Liver (tissue), 9 donors: Measurements from ENCODE around the gene PLCB1. TPM values are rescaled to one million over a fixed set of nuclear protein-coding genes. Genes with fewer than 3 reads are reported as not detected.
A peak's percentile ranks its signal among the peaks of the same experiment; 100 is the strongest.

Source experiments
- DNase-seq: peaks from one replicate; pipeline ENCODE4 v3.0.0-alpha.2; 2017; ENCODE audit warnings: low spot score
- H3K27ac ChIP-seq, 2 donors: one replicate each; pipeline ENCODE4 v1.7.0; 2013; ENCODE audit warnings: inconsistent platforms in 2 of 2, low read length in 2 of 2, control low read depth in 1 of 2, low read depth in 1 of 2, mild to moderate bottlenecking in 1 of 2
- H3K27me3 ChIP-seq, 4 donors: one replicate each; pipeline versions ENCODE4 v1.6.1 to v1.7.0; 2013; ENCODE audit warnings: low read length in 3 of 4, inconsistent platforms in 1 of 4, mild to moderate bottlenecking in 1 of 4, moderate library complexity in 1 of 4; ENCODE audit not compliant: control insufficient read depth in 4 of 4, insufficient read depth in 4 of 4
- H3K36me3 ChIP-seq, 4 donors: one replicate each; pipeline versions ENCODE4 v1.6.1 to v1.7.0; 2013; ENCODE audit warnings: low read length in 3 of 4, mild to moderate bottlenecking in 3 of 4, low read depth in 1 of 4, moderate library complexity in 1 of 4; ENCODE audit not compliant: control insufficient read depth in 4 of 4, insufficient read depth in 3 of 4
- H3K4me1 ChIP-seq, 4 donors: one replicate each; pipeline versions ENCODE4 v1.6.1 to v1.7.0; 2013; ENCODE audit warnings: low read length in 3 of 4, mild to moderate bottlenecking in 3 of 4, moderate library complexity in 1 of 4; ENCODE audit not compliant: control insufficient read depth in 4 of 4, insufficient read depth in 4 of 4
- H3K4me3 ChIP-seq, 3 donors: one replicate each; pipeline versions ENCODE4 v1.6.1 to v1.7.0; 2013; ENCODE audit warnings: low read length in 3 of 3, control low read depth in 1 of 3, low read depth in 1 of 3, mild to moderate bottlenecking in 1 of 3
- H3K9ac ChIP-seq, 2 donors: one replicate each; pipeline ENCODE4 v1.7.0; 2013; ENCODE audit warnings: low read length in 2 of 2, mild to moderate bottlenecking in 2 of 2, moderate library complexity in 2 of 2, control low read depth in 1 of 2, low read depth in 1 of 2
- H3K9me3 ChIP-seq, 4 donors: one replicate each; pipeline versions ENCODE4 v1.6.1 to v1.7.0; 2013; ENCODE audit warnings: low read length in 3 of 4; ENCODE audit not compliant: control insufficient read depth in 4 of 4
- ATF3 ChIP-seq: IDR thresholded peaks from 2 replicates; pipeline ENCODE4 v1.6.1; 2016; ENCODE audit warnings: antibody characterized with exemption
- CTCF ChIP-seq: fragments of 150-350 bp; IDR thresholded peaks from 2 replicates; pipeline ENCODE4 v1.5.1; 2017; ENCODE audit warnings: improper control_type of control experiment, low read depth, low read length; ENCODE audit not compliant: missing input control
- EGR1 ChIP-seq, 2 donors: IDR thresholded peaks; 2 replicates each; pipeline ENCODE4 v1.6.1; 2016 to 2018; ENCODE audit warnings: antibody characterized with exemption in 2 of 2, low read depth in 2 of 2
- FOXA1 ChIP-seq: IDR thresholded peaks from 2 replicates; pipeline ENCODE4 v1.6.1; 2016; ENCODE audit warnings: antibody characterized with exemption
- FOXA2 ChIP-seq: IDR thresholded peaks from 2 replicates; pipeline ENCODE4 v1.6.1; 2016; ENCODE audit warnings: antibody characterized with exemption
- GABPA ChIP-seq, 2 donors: IDR thresholded peaks in 1 of 2; conservative IDR thresholded peaks in 1 of 2; 2 replicates each; pipeline ENCODE4 v1.6.1; 2016; ENCODE audit warnings: antibody characterized with exemption in 2 of 2, mild to moderate bottlenecking in 1 of 2, moderate library complexity in 1 of 2
- HNF4A ChIP-seq, 2 donors: conservative IDR thresholded peaks; 2 replicates each; pipeline ENCODE4 v1.6.1; 2016; ENCODE audit warnings: antibody characterized with exemption in 2 of 2, mild to moderate bottlenecking in 2 of 2
- HNF4G ChIP-seq: IDR thresholded peaks from 2 replicates; pipeline ENCODE4 v1.6.1; 2016; ENCODE audit warnings: antibody characterized with exemption
- JUND ChIP-seq, 2 donors: IDR thresholded peaks; 2 replicates each; pipeline ENCODE4 v1.6.1; 2016; ENCODE audit warnings: antibody characterized with exemption in 2 of 2
- MAX ChIP-seq: IDR thresholded peaks from 2 replicates; pipeline ENCODE4 v1.6.1; 2016; ENCODE audit warnings: antibody characterized with exemption
- NR2F2 ChIP-seq: IDR thresholded peaks from 2 replicates; pipeline ENCODE4 v1.6.1; 2016; ENCODE audit warnings: antibody characterized with exemption
- RAD21 ChIP-seq, 2 donors: IDR thresholded peaks; 2 replicates each; pipeline ENCODE4 v1.6.1; 2016; ENCODE audit warnings: antibody characterized with exemption in 2 of 2, mild to moderate bottlenecking in 2 of 2
- REST ChIP-seq: IDR thresholded peaks from 2 replicates; pipeline ENCODE4 v1.6.1; 2016; ENCODE audit warnings: antibody characterized with exemption, mild to moderate bottlenecking
- RXRA ChIP-seq, 2 donors: IDR thresholded peaks; 2 replicates each; pipeline ENCODE4 v1.6.1; 2017 to 2018; ENCODE audit warnings: antibody characterized with exemption in 2 of 2, mild to moderate bottlenecking in 1 of 2
- SP1 ChIP-seq: IDR thresholded peaks from 2 replicates; pipeline ENCODE4 v1.6.1; 2018; ENCODE audit warnings: antibody characterized with exemption, mild to moderate bottlenecking
- TAF1 ChIP-seq: conservative IDR thresholded peaks from 2 replicates; pipeline ENCODE4 v1.6.1; 2016; ENCODE audit warnings: antibody characterized with exemption, mild to moderate bottlenecking
- YY1 ChIP-seq: IDR thresholded peaks from 2 replicates; pipeline ENCODE4 v1.6.1; 2016; ENCODE audit warnings: antibody characterized with exemption, mild to moderate bottlenecking
- ZBTB33 ChIP-seq: IDR thresholded peaks from 2 replicates; pipeline ENCODE4 v1.6.1; 2016; ENCODE audit warnings: antibody characterized with exemption
- WGBS: extraction: QIAGEN DNeasy Blood & Tissue Kit; methylation state at CpG from one replicate; pipeline ENCODE4 v1.1.7; 2013; 5-methylcytosine and 5-hydroxymethylcytosine counted together
- polyA plus RNA-seq, 2 donors: library from polyadenylated mRNA; stranded (reverse) in 1 of 2; unstranded in 1 of 2; fragments of 200-250 nt in 1 of 2; fragments of >200 nt in 1 of 2; fragmentation: Nextera tagmentation in 1 of 2; extraction: Ambion mirVana in 1 of 2; gene quantifications; one replicate each; pipeline versions ENCODE4 v1.2.1 to v1.2.3, GENCODE V29; 2013 to 2015
- total RNA-seq, 2 donors: library from RNA; depleted of rRNA; stranded (reverse); fragments of >200 nt; gene quantifications; one replicate each; pipeline ENCODE4 v1.2.3, GENCODE V29; 2014
- donor health status: healthy.
- donor health status: healthy.
- donor health status: healthy.
- donor health status: healthy.
- donor health status: healthy.

The PLCB1 gene
- total and polyA plus RNA-seq, 4 donors, result 3.7 to 13.5 (median 5.9) TPM

- H3K27ac ChIP-seq, result no peak overlapping the region
- H3K36me3 ChIP-seq, result no peaks in the 10 kb centered on the region
- no peak for DNase-seq
- TF ChIP-seq TAF1 (no peak), NR2F2 (no peak), JUND (IDR thresholded peaks at IDR 0.05) (no peak), FOXA2 (no peak), CTCF (no peak), RXRA (IDR thresholded peaks at IDR 0.05) (no peak), GABPA (IDR thresholded peaks at IDR 0.05 in 1 of 2, conservative IDR thresholded peaks at IDR 0.05 in 1 of 2) (no peak), ATF3 (no peak), MAX (no peak), RAD21 (IDR thresholded peaks at IDR 0.05) (no peak)
- 84% methylated on average over 3 of the region's 3 CpGs for WGBS
- H3K9me3 ChIP-seq, result no peaks in the 10 kb centered on the region
- H3K9ac ChIP-seq, result no peak overlapping the region
- no peaks in the 10 kb centered on the region for H3K27me3 ChIP-seq
- peaks cover 0 to 7% (median 4%) of the 10 kb centered on the region in 4 donors for H3K4me1 ChIP-seq
- no peak overlapping the region for H3K4me3 ChIP-seq
These were observed 198.3 kb downstream of the PLCB1 start for GRCh38 chr20:8330319-8330784.

GRCh38 chr20:8330785-8331695 is 199.0 kb downstream of the PLCB1 start:
- Histone ChIP-seq H3K4me1 (peaks cover 0 to 7% (median 4%) of the 10 kb centered on the region in 4 donors), H3K27ac (no peak overlapping the region), H3K27me3 (no peaks in the 10 kb centered on the region), H3K9ac (no peak overlapping the region), H3K9me3 (no peaks in the 10 kb centered on the region), H3K4me3 (no peak overlapping the region), H3K36me3 (no peaks in the 10 kb centered on the region)
- TF ChIP-seq RXRA (IDR thresholded peaks at IDR 0.05), result peak in 1 of 2 donors; percentile 14
- no peak for TF ChIP-seq MAX
- peak; percentile 44 for TF ChIP-seq SP1
- no peak for TF ChIP-seq NR2F2
- TF ChIP-seq HNF4A (conservative IDR thresholded peaks at IDR 0.05), result peak; percentile 58 to 65
- peak; percentile 65 for TF ChIP-seq FOXA2
- TF ChIP-seq REST, result no peak
- TF ChIP-seq HNF4G, result no peak
- no peak for TF ChIP-seq ATF3
- no peak for TF ChIP-seq FOXA1
- TF ChIP-seq YY1, result no peak
- TF ChIP-seq ZBTB33, result peak; percentile 30
- TF ChIP-seq GABPA (IDR thresholded peaks at IDR 0.05 in 1 of 2, conservative IDR thresholded peaks at IDR 0.05 in 1 of 2), result no peak
- no peak for TF ChIP-seq TAF1
- no peak for TF ChIP-seq CTCF
- TF ChIP-seq JUND (IDR thresholded peaks at IDR 0.05), result no peak
- TF ChIP-seq RAD21 (IDR thresholded peaks at IDR 0.05), result no peak
- no peak for TF ChIP-seq EGR1 (IDR thresholded peaks at IDR 0.05; ENCODE audit: low read depth in 2 of 2)
- no peak for DNase-seq
- 60% methylated on average over 3 of the region's 3 CpGs for WGBS
